Measurements from ENCODE around the gene METTL25. TPM values are rescaled to one million over a fixed set of nuclear protein-coding genes. Genes with fewer than 3 reads are reported as not detected.

The METTL25 gene
- total RNA-seq, 1 experiment from 2014 or later: 6.3 TPM

- DNase-seq (ENCODE audit: extremely low read depth, low read depth): no peak
These were observed 40.5 kb downstream of the METTL25 start for GRCh38 chr12:82398879-82399278.

- DNase-seq (ENCODE audit: extremely low read depth, low read depth): no peak
These were observed 42.5 kb downstream of the METTL25 start for GRCh38 chr12:82400819-82401218.

GRCh38 chr12:82406651-82407050, 48.3 kb downstream of the METTL25 start:
- DNase-seq (ENCODE audit: extremely low read depth, low read depth): no peak

GRCh38 chr12:82407481-82407880, 49.2 kb downstream of the METTL25 start:
- DNase-seq (ENCODE audit: extremely low read depth, low read depth): no peak

GRCh38 chr12:82408844-82409243, 50.5 kb downstream of the METTL25 start:
- DNase-seq (ENCODE audit: extremely low read depth, low read depth): no peak

- no peak for DNase-seq (ENCODE audit: extremely low read depth, low read depth)
These were observed 53.4 kb downstream of the METTL25 start for GRCh38 chr12:82411546-82412230.

- no peak for DNase-seq (ENCODE audit: extremely low read depth, low read depth)
These were observed 53.9 kb downstream of the METTL25 start for GRCh38 chr12:82412246-82412645.

- DNase-seq (ENCODE audit: extremely low read depth, low read depth): no peak
These were observed 55.7 kb downstream of the METTL25 start for GRCh38 chr12:82414044-82414443.

- DNase-seq (ENCODE audit: extremely low read depth, low read depth): no peak
These were observed 56.6 kb downstream of the METTL25 start for GRCh38 chr12:82414926-82415325.

- DNase-seq (ENCODE audit: extremely low read depth, low read depth): no peak
These were observed 57.1 kb downstream of the METTL25 start for GRCh38 chr12:82415402-82415801.

GRCh38 chr12:82425241-82425640, 66.9 kb downstream of the METTL25 start:
- no peak for DNase-seq (ENCODE audit: extremely low read depth, low read depth)

- DNase-seq (ENCODE audit: extremely low read depth, low read depth): no peak
These were observed 67.8 kb downstream of the METTL25 start for GRCh38 chr12:82426081-82426480.

GRCh38 chr12:82426586-82426985, 68.3 kb downstream of the METTL25 start:
- DNase-seq (ENCODE audit: extremely low read depth, low read depth): no peak

GRCh38 chr12:82430541-82431145, 72.3 kb downstream of the METTL25 start:
- no peak for DNase-seq (ENCODE audit: extremely low read depth, low read depth)

GRCh38 chr12:82434392-82434911, 76.1 kb downstream of the METTL25 start:
- no peak for DNase-seq (ENCODE audit: extremely low read depth, low read depth)

GRCh38 chr12:82436354-82436753, 78.0 kb downstream of the METTL25 start:
- no peak for DNase-seq (ENCODE audit: extremely low read depth, low read depth)

- no peak for DNase-seq (ENCODE audit: extremely low read depth, low read depth)
These were observed 79.4 kb downstream of the METTL25 start for GRCh38 chr12:82437744-82438143.

GRCh38 chr12:82438356-82438755, 80.0 kb downstream of the METTL25 start:
- no peak for DNase-seq (ENCODE audit: extremely low read depth, low read depth)

GRCh38 chr12:82440885-82441284, 82.6 kb downstream of the METTL25 start:
- DNase-seq (ENCODE audit: extremely low read depth, low read depth): no peak

GRCh38 chr12:82448911-82449578, 90.7 kb downstream of the METTL25 start:
- no peak for DNase-seq (ENCODE audit: extremely low read depth, low read depth)

GRCh38 chr12:82456633-82457032, 98.3 kb downstream of the METTL25 start:
- no peak for DNase-seq (ENCODE audit: extremely low read depth, low read depth)

GRCh38 chr12:82458101-82458500, 99.8 kb downstream of the METTL25 start:
- no peak for DNase-seq (ENCODE audit: extremely low read depth, low read depth)
